IMR-90 (cell line): Measurements from ENCODE around the gene NOL4L. TPM values are rescaled to one million over a fixed set of nuclear protein-coding genes. Genes with fewer than 3 reads are reported as not detected.

Experiments used
- ATAC-seq: fragments of 200-7000 bp; cut with Tn5 transposase; 2 replicates; pipeline ENCODE4 v1.9.1; 2020; ENCODE audit warnings: low read depth, mild to moderate bottlenecking, moderate library complexity
- BruUV-seq: library from RNA; stranded (reverse); fragments of 400-500 nt; replicated peaks from 2 replicates; lab custom pipeline; 2021; lab: Mats Ljungman, UMichigan
- CTCF ChIA-PET: fragments of 300-600 bp; formaldehyde crosslinking; extraction: SDS; loops from one replicate; lab custom pipeline; 2021; ENCODE audit warnings: antibody characterized with exemption; lab: Yijun Ruan, JAX
- POLR2A ChIA-PET: fragments of 300-600 bp; sonication (Branson Sonifier 250); formaldehyde crosslinking; loops from one replicate; lab custom pipeline; 2022; ENCODE audit warnings: antibody characterized with exemption; ENCODE audit not compliant: unreplicated experiment; lab: Charles Lee
- DNase-seq: peaks from one replicate; pipeline ENCODE4 v3.0.0; 2013
- H2AFZ ChIP-seq: replicated peaks from 2 replicates; pipeline ENCODE3; 2013; ENCODE audit warnings: low read length, mild to moderate bottlenecking; ENCODE audit not compliant: poor library complexity
- H2AK5ac ChIP-seq: 2 replicates; pipeline ENCODE4 v1.6.1; 2013; ENCODE audit warnings: low read depth, low read length, inconsistent platforms
- H2AK9ac ChIP-seq: replicated peaks from 2 replicates; pipeline ENCODE3; 2013; ENCODE audit warnings: mild to moderate bottlenecking, low read depth, low read length, moderate library complexity; ENCODE audit not compliant: poor library complexity
- H2BK120ac ChIP-seq: 2 replicates; pipeline ENCODE4 v1.6.1; 2013; ENCODE audit warnings: low read depth, low read length, inconsistent platforms
- H2BK15ac ChIP-seq: 3 replicates; pipeline ENCODE4 v1.6.1; 2013; ENCODE audit warnings: low read depth, low read length, inconsistent platforms
- H2BK20ac ChIP-seq: 2 replicates; pipeline ENCODE4 v1.6.1; 2013; ENCODE audit warnings: low read depth, mild to moderate bottlenecking, inconsistent platforms, low read length, moderate library complexity
- H2BK5ac ChIP-seq: 2 replicates; pipeline ENCODE4 v1.6.1; 2013; ENCODE audit warnings: mild to moderate bottlenecking, low read depth, low read length, inconsistent platforms; ENCODE audit not compliant: poor library complexity, severe bottlenecking
- H3K14ac ChIP-seq: replicated peaks from 2 replicates; pipeline ENCODE4 v1.6.1; 2013; ENCODE audit warnings: low read depth, low read length, inconsistent platforms
- H3K18ac ChIP-seq: 2 replicates; pipeline ENCODE4 v1.6.1; 2013; ENCODE audit warnings: low read depth, low read length, control low read depth
- H3K23ac ChIP-seq: 2 replicates; pipeline ENCODE4 v1.6.1; 2013; ENCODE audit warnings: low read depth, low read length, inconsistent platforms
- H3K27ac ChIP-seq: 2 replicates; pipeline ENCODE4 v1.5.1; 2013; ENCODE audit warnings: mild to moderate bottlenecking, control low read depth, low read length; ENCODE audit not compliant: insufficient read depth
- H3K27me3 ChIP-seq: 2 replicates; pipeline ENCODE4 v1.6.1; 2013; ENCODE audit warnings: low read length; ENCODE audit not compliant: control insufficient read depth, insufficient read depth
- H3K36me3 ChIP-seq: 2 replicates; pipeline ENCODE4 v1.6.1; 2013; ENCODE audit warnings: low read length, mixed read lengths; ENCODE audit not compliant: control insufficient read depth, insufficient read depth
- H3K4ac ChIP-seq: 2 replicates; pipeline ENCODE4 v1.6.1; 2013; ENCODE audit warnings: low read depth, low read length, inconsistent platforms
- H3K4me1 ChIP-seq: 2 replicates; pipeline ENCODE4 v1.6.1; 2013; ENCODE audit warnings: low read length, mixed read lengths; ENCODE audit not compliant: control insufficient read depth, insufficient read depth
- H3K4me2 ChIP-seq: 2 replicates; pipeline ENCODE4 v1.6.1; 2013; ENCODE audit warnings: low read depth, mild to moderate bottlenecking, control low read depth, low read length, moderate library complexity
- H3K4me3 ChIP-seq: 2 replicates; pipeline ENCODE4 v1.5.1; 2013; ENCODE audit warnings: low read depth, mild to moderate bottlenecking, control low read depth, low read length, moderate library complexity; ENCODE audit not compliant: insufficient read depth
- H3K56ac ChIP-seq: 2 replicates; pipeline ENCODE4 v1.6.1; 2013; ENCODE audit warnings: low read length, inconsistent platforms; ENCODE audit not compliant: insufficient read depth; ENCODE audit errors: extremely low read depth
- H3K79me1 ChIP-seq, 2 experiments: 2 replicates each; pipeline ENCODE4 v1.6.1; 2013; ENCODE audit warnings: low read length in 2 of 2, inconsistent platforms in 1 of 2, low read depth in 1 of 2
- H3K9ac ChIP-seq: 2 replicates; pipeline ENCODE4 v1.6.1; 2013; ENCODE audit warnings: low read depth, low read length, control low read depth
- H3K9me1 ChIP-seq: 2 replicates; pipeline ENCODE4 v1.6.1; 2013; ENCODE audit warnings: low read length, inconsistent platforms; ENCODE audit not compliant: insufficient read depth
- H3K9me3 ChIP-seq: 2 replicates; pipeline ENCODE4 v1.6.1; 2013; ENCODE audit warnings: low read length; ENCODE audit not compliant: control insufficient read depth, insufficient read depth
- H4K20me1 ChIP-seq: 2 replicates; pipeline ENCODE4 v1.6.1; 2013; ENCODE audit warnings: low read length, inconsistent platforms; ENCODE audit not compliant: insufficient read depth
- H4K5ac ChIP-seq: 2 replicates; pipeline ENCODE4 v1.6.1; 2013; ENCODE audit warnings: mild to moderate bottlenecking, low read depth, low read length, control low read depth
- H4K8ac ChIP-seq, 2 experiments: 2 replicates each; pipeline ENCODE4 v1.6.1; 2013; ENCODE audit warnings: low read depth in 2 of 2, low read length in 2 of 2, control low read depth in 1 of 2, inconsistent platforms in 1 of 2
- H4K91ac ChIP-seq: 2 replicates; pipeline ENCODE4 v1.6.1; 2013; ENCODE audit warnings: low read depth, low read length, inconsistent platforms; ENCODE audit not compliant: insufficient read depth
- BHLHE40 ChIP-seq: fragments of 150-350 bp; IDR thresholded peaks from 2 replicates; pipeline ENCODE4 v1.6.1; 2016; ENCODE audit warnings: mild to moderate bottlenecking, low read depth, low read length
- CEBPB ChIP-seq: IDR thresholded peaks from 2 replicates; pipeline ENCODE4 v1.6.1; 2012; ENCODE audit warnings: low read depth, low read length, improper control_type of control experiment
- CHD1 ChIP-seq: IDR thresholded peaks from 2 replicates; pipeline ENCODE4 v1.6.1; 2012; ENCODE audit warnings: low read depth, low read length, improper control_type of control experiment
- FOS ChIP-seq: fragments of 150-350 bp; IDR thresholded peaks from 2 replicates; pipeline ENCODE4 v1.6.1; 2016; ENCODE audit warnings: low read depth, low read length
- MAFK ChIP-seq: IDR thresholded peaks from 2 replicates; pipeline ENCODE4 v1.6.1; 2012; ENCODE audit warnings: low read depth, low read length, improper control_type of control experiment
- MAZ ChIP-seq: IDR thresholded peaks from 2 replicates; pipeline ENCODE4 v1.6.1; 2012; ENCODE audit warnings: low read depth, mild to moderate bottlenecking, low read length, improper control_type of control experiment, moderate library complexity, borderline replicate concordance
- MXI1 ChIP-seq: IDR thresholded peaks from 2 replicates; pipeline ENCODE4 v1.6.1; 2012; ENCODE audit warnings: low read depth, mild to moderate bottlenecking, low read length, moderate library complexity, borderline replicate concordance
- NFE2L2 ChIP-seq: fragments of 150-350 bp; IDR thresholded peaks from 2 replicates; pipeline ENCODE4 v1.6.1; 2016; ENCODE audit warnings: low read depth, mild to moderate bottlenecking, low read length
- POLR2A ChIP-seq: IDR thresholded peaks from 2 replicates; pipeline ENCODE4 v1.6.1; 2012; ENCODE audit warnings: mild to moderate bottlenecking, low read depth, low read length
- RAD21 ChIP-seq: IDR thresholded peaks from 2 replicates; pipeline ENCODE4 v1.6.1; 2012; ENCODE audit warnings: low read length, improper control_type of control experiment
- RCOR1 ChIP-seq: IDR thresholded peaks from 2 replicates; pipeline ENCODE4 v1.6.1; 2012; ENCODE audit warnings: mild to moderate bottlenecking, low read length, improper control_type of control experiment; ENCODE audit not compliant: insufficient replicate concordance
- RFX5 ChIP-seq: IDR thresholded peaks from 2 replicates; pipeline ENCODE4 v1.8.0; 2012; ENCODE audit warnings: low read depth, mild to moderate bottlenecking, low read length, moderate library complexity
- SMC3 ChIP-seq: fragments of 150-350 bp; IDR thresholded peaks from 2 replicates; pipeline ENCODE4 v1.6.1; 2016; ENCODE audit warnings: low read depth, mild to moderate bottlenecking, antibody characterized with exemption, low read length, moderate library complexity
- WGBS, 2 experiments: methylation state at CpG; one replicate each; pipeline versions ENCODE4 v1.1.5 to v1.1.7; 2013; ENCODE audit warnings: missing lambda C conversion rate in 2 of 2; ENCODE audit not compliant: insufficient read length in 1 of 2; ENCODE audit errors: extremely low coverage in 2 of 2; 5-methylcytosine and 5-hydroxymethylcytosine counted together
- dilution Hi-C: fragments of 300-500 bp; cut with HindIII; formaldehyde crosslinking; loops from one replicate; pipeline ENCODE4 v1.14.3; 2018; ENCODE audit warnings: low sequenced_read_pairs; ENCODE audit not compliant: unreplicated experiment
- in situ Hi-C: fragments of 300-500 bp; cut with MboI; formaldehyde crosslinking; loops from 3 replicates; pipeline ENCODE4 v1.14.3; 2019; ENCODE audit warnings: low sequenced_read_pairs, inconsistent platforms, mixed read lengths
- intact Hi-C: fragments of 100-400 bp; cut with micrococcal nuclease; formaldehyde crosslinking; loops from 2 replicates; pipeline ENCODE4 v1.10.0; 2022
- polyA plus RNA-seq, 3 experiments: library from polyadenylated mRNA; depleted of rRNA; stranded (reverse); fragments of >200 nt; gene quantifications; 2 replicates each; pipeline ENCODE4 v1.2.3, GENCODE V29; 2012; ENCODE audit warnings: low replicate concordance in 1 of 3
- total RNA-seq: library from RNA; depleted of rRNA; stranded (reverse); fragments of >200 nt; gene quantifications from 2 replicates; pipeline ENCODE4 v1.2.3, GENCODE V29; 2012
- TF ChIP-seq, protein P1 (sequence below): conservative IDR thresholded peaks from 2 replicates; pipeline ENCODE4 v1.5.1; 2012; ENCODE audit warnings: mild to moderate bottlenecking, low read depth, low read length, improper control_type of control experiment
- TF ChIP-seq, protein P2 (sequence below): fragments of 150-350 bp; IDR thresholded peaks from 2 replicates; pipeline ENCODE4 v1.6.1; 2016; ENCODE audit warnings: low read depth, mild to moderate bottlenecking, low read length, moderate library complexity, borderline replicate concordance
- TF ChIP-seq, protein P3 (sequence below): fragments of 150-350 bp; IDR thresholded peaks from 2 replicates; pipeline ENCODE4 v1.6.1; 2017; ENCODE audit warnings: mild to moderate bottlenecking, antibody characterized with exemption, low read length, low read depth

Gene NOL4L
- total and polyA plus RNA-seq, 2 of the 4 experiments (the other 2 are of a cell fraction) = 4.7 to 13.3 TPM

DNA sequence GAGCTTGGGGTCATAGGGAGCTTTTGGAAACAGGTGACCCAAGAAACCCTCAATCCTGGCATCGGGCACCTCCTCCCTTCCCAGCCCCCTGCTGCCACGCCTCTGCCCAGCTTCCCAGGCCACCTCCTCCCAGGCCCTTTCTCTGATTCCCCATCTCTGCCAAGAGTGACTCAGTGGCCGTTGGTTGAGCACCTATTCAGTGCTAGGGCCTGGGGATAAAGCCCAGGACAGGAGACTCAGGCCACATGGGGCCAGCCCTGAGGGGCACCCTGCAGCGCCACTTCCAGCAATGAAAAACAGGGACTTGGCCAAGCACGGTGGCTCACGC lies 116.9 kb downstream of the NOL4L start:
- Histone ChIP-seq H3K14ac (no peak overlapping the region), H3K9ac (no peak overlapping the region), H3K56ac (no peak overlapping the region), H3K23ac (no peak overlapping the region), H4K8ac (no peak overlapping the region), H2AK9ac (peak overlapping the region; percentile 76), H3K79me1 (peaks cover 10 to 95% of the 10 kb centered on the region in 2 experiments), H2AK5ac (no peak overlapping the region), H2AFZ (no peak overlapping the region), H3K18ac (no peak overlapping the region), H2BK120ac (no peak overlapping the region), H3K27me3 (no peaks in the 10 kb centered on the region), H3K4me2 (no peak overlapping the region), H2BK5ac (no peak overlapping the region), H4K20me1 (peaks cover 10% of the 10 kb centered on the region), H3K27ac (no peak overlapping the region), H4K5ac (no peak overlapping the region), H2BK20ac (no peak overlapping the region), H3K9me1 (peaks cover 31% of the 10 kb centered on the region), H3K4ac (no peak overlapping the region), H3K4me3 (no peak overlapping the region), H3K36me3 (peaks cover 9% of the 10 kb centered on the region; the same call in 1 of the 2 replicates), H4K91ac (no peak overlapping the region), H3K9me3 (no peaks in the 10 kb centered on the region), H3K4me1 (peaks cover 37% of the 10 kb centered on the region), H2BK15ac (no peak overlapping the region)
- in situ Hi-C loops (no loop called here), intact Hi-C loops (no loop called here), dilution Hi-C loops (no loop called here)
- ChIA-PET POLR2A (no interaction called here), CTCF (no interaction called here)
- DNase-seq = no peak
- no peak for ATAC-seq
- no TSS peak for BruUV-seq
- TF ChIP-seq, protein P1, sequence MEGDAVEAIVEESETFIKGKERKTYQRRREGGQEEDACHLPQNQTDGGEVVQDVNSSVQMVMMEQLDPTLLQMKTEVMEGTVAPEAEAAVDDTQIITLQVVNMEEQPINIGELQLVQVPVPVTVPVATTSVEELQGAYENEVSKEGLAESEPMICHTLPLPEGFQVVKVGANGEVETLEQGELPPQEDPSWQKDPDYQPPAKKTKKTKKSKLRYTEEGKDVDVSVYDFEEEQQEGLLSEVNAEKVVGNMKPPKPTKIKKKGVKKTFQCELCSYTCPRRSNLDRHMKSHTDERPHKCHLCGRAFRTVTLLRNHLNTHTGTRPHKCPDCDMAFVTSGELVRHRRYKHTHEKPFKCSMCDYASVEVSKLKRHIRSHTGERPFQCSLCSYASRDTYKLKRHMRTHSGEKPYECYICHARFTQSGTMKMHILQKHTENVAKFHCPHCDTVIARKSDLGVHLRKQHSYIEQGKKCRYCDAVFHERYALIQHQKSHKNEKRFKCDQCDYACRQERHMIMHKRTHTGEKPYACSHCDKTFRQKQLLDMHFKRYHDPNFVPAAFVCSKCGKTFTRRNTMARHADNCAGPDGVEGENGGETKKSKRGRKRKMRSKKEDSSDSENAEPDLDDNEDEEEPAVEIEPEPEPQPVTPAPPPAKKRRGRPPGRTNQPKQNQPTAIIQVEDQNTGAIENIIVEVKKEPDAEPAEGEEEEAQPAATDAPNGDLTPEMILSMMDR = no peak
- TF ChIP-seq NFE2L2 (no peak), BHLHE40 (no peak), CHD1 (no peak), MAFK (no peak), RCOR1 (no peak), POLR2A (no peak), MAZ (no peak), CEBPB (no peak), SMC3 (no peak), FOS (no peak), RFX5 (no peak), MXI1 (no peak), RAD21 (no peak)
- TF ChIP-seq, protein P2, sequence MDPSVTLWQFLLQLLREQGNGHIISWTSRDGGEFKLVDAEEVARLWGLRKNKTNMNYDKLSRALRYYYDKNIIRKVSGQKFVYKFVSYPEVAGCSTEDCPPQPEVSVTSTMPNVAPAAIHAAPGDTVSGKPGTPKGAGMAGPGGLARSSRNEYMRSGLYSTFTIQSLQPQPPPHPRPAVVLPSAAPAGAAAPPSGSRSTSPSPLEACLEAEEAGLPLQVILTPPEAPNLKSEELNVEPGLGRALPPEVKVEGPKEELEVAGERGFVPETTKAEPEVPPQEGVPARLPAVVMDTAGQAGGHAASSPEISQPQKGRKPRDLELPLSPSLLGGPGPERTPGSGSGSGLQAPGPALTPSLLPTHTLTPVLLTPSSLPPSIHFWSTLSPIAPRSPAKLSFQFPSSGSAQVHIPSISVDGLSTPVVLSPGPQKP = no peak
- TF ChIP-seq, protein P3, sequence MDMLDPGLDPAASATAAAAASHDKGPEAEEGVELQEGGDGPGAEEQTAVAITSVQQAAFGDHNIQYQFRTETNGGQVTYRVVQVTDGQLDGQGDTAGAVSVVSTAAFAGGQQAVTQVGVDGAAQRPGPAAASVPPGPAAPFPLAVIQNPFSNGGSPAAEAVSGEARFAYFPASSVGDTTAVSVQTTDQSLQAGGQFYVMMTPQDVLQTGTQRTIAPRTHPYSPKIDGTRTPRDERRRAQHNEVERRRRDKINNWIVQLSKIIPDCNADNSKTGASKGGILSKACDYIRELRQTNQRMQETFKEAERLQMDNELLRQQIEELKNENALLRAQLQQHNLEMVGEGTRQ = no peak
- 96% methylated on average over 5 of the region's 6 CpGs; no CpG with 5 or more reads in 1 of the 2 experiments for WGBS, 2 experiments
